ENCODE data around the gene C10orf120.

C10orf120 gene

GRCh38 chr10:122665946-122666345 lies 33.7 kb downstream of the C10orf120 start:
- Histone ChIP-seq H3K27ac (ENCODE audit: low read depth, low read length) (no peak overlapping the region), H3K27me3 (ENCODE audit: control insufficient read depth, low read length) (peaks cover 3% of the 10 kb centered on the region), H4K20me1 (ENCODE audit: control insufficient read depth, insufficient read depth, low read depth, low read length) (no peaks in the 10 kb centered on the region), H3K79me2 (ENCODE audit: control insufficient read depth, low read length) (no peaks in the 10 kb centered on the region), H3K4me3 (ENCODE audit: low read length) (no peak overlapping the region), H3K36me3 (ENCODE audit: control insufficient read depth, low read length) (no peaks in the 10 kb centered on the region), H3K9me2 (replicated peaks; ENCODE audit: control insufficient read depth, low read length) (no peaks in the 10 kb centered on the region), H3K4me1 (ENCODE audit: control insufficient read depth, low read length) (no peaks in the 10 kb centered on the region), H3F3A (ENCODE audit: control insufficient read depth, insufficient read depth) (no peaks in the 10 kb centered on the region), H3K9me3 (ENCODE audit: control insufficient read depth, insufficient read depth, low read length) (no peaks in the 10 kb centered on the region), H3K4me2 (ENCODE audit: low read length) (no peak overlapping the region)
- TF ChIP-seq CTCF (IDR thresholded peaks at IDR 0.05; ENCODE audit: low read depth, low read length, poor library complexity, severe bottlenecking) = no peak
- no peak for TF ChIP-seq EZH2phosphoT487 (IDR thresholded peaks at IDR 0.05; ENCODE audit: borderline replicate concordance, low read length)

GRCh38 chr10:122665329-122665860 lies 34.3 kb downstream of the C10orf120 start:
- H4K20me1 ChIP-seq (ENCODE audit: control insufficient read depth, insufficient read depth, low read depth, low read length) = no peaks in the 10 kb centered on the region
- no peaks in the 10 kb centered on the region for H3K36me3 ChIP-seq (ENCODE audit: control insufficient read depth, low read length)
- H3K4me3 ChIP-seq (ENCODE audit: low read length) = no peak overlapping the region
- H3K4me1 ChIP-seq (ENCODE audit: control insufficient read depth, low read length) = no peaks in the 10 kb centered on the region
- no peaks in the 10 kb centered on the region for H3K9me2 ChIP-seq (replicated peaks; ENCODE audit: control insufficient read depth, low read length)
- peaks cover 3% of the 10 kb centered on the region for H3K27me3 ChIP-seq (ENCODE audit: control insufficient read depth, low read length)
- no peaks in the 10 kb centered on the region for H3F3A ChIP-seq (ENCODE audit: control insufficient read depth, insufficient read depth)
- no peak overlapping the region for H3K4me2 ChIP-seq (ENCODE audit: low read length)
- TF ChIP-seq CTCF (IDR thresholded peaks at IDR 0.05; ENCODE audit: low read depth, low read length, poor library complexity, severe bottlenecking) = no peak
- no peak for TF ChIP-seq EZH2phosphoT487 (IDR thresholded peaks at IDR 0.05; ENCODE audit: borderline replicate concordance, low read length)
- no peaks in the 10 kb centered on the region for H3K9me3 ChIP-seq (ENCODE audit: control insufficient read depth, insufficient read depth, low read length)
- H3K27ac ChIP-seq (ENCODE audit: low read depth, low read length) = no peak overlapping the region
- no peaks in the 10 kb centered on the region for H3K79me2 ChIP-seq (ENCODE audit: control insufficient read depth, low read length)

GRCh38 chr10:122664501-122664900 lies 35.1 kb downstream of the C10orf120 start:
- Histone ChIP-seq H3K4me2 (ENCODE audit: low read length) (no peak overlapping the region), H3K27ac (ENCODE audit: low read depth, low read length) (no peak overlapping the region), H3K4me3 (ENCODE audit: low read length) (no peak overlapping the region), H3K79me2 (ENCODE audit: control insufficient read depth, low read length) (no peaks in the 10 kb centered on the region), H3K27me3 (ENCODE audit: control insufficient read depth, low read length) (peaks cover 3% of the 10 kb centered on the region), H3K9me2 (replicated peaks; ENCODE audit: control insufficient read depth, low read length) (no peaks in the 10 kb centered on the region), H4K20me1 (ENCODE audit: control insufficient read depth, insufficient read depth, low read depth, low read length) (no peaks in the 10 kb centered on the region), H3K4me1 (ENCODE audit: control insufficient read depth, low read length) (no peaks in the 10 kb centered on the region), H3K9me3 (ENCODE audit: control insufficient read depth, insufficient read depth, low read length) (no peaks in the 10 kb centered on the region), H3K36me3 (ENCODE audit: control insufficient read depth, low read length) (no peaks in the 10 kb centered on the region), H3F3A (ENCODE audit: control insufficient read depth, insufficient read depth) (no peaks in the 10 kb centered on the region)
- TF ChIP-seq EZH2phosphoT487 (IDR thresholded peaks at IDR 0.05; ENCODE audit: borderline replicate concordance, low read length) (no peak), CTCF (IDR thresholded peaks at IDR 0.05; ENCODE audit: low read depth, low read length, poor library complexity, severe bottlenecking) (no peak)

Measured in DOHH2 (cell line).